Omental fat pad (tissue), 4 donors: ENCODE measurements around the gene CLMN. TPM values are rescaled to one million over a fixed set of nuclear protein-coding genes. Genes with fewer than 3 reads are reported as not detected.

Source experiments
- ATAC-seq: fragments of 150-250 bp; one replicate; pipeline ENCODE4 v1.9.1; 2016; ENCODE audit warnings: mild to moderate bottlenecking, moderate library complexity; ENCODE audit not compliant: low FRiP score
- DNase-seq: peaks from one replicate; pipeline ENCODE4 v3.0.0-alpha.2; 2019; ENCODE audit warnings: low spot score
- CTCF ChIP-seq, 3 donors: fragments of 450-650 bp; IDR thresholded peaks; one replicate each; pipeline ENCODE4 v1.5.1; 2016 to 2017; ENCODE audit warnings: antibody characterized with exemption in 3 of 3, mild to moderate bottlenecking in 3 of 3, moderate library complexity in 2 of 3
- total RNA-seq, 4 donors: library from RNA; depleted of rRNA; stranded (reverse); fragments of >200 nt; gene quantifications; one replicate each; pipeline ENCODE4 v1.1.0, GENCODE V29; 2016

CLMN gene
- total RNA-seq, 4 donors from 2014 or later, result 25.1 to 41.9 (median 32.9) TPM

- DNase-seq, result no peak
- ATAC-seq, result no peak
- TF ChIP-seq CTCF (IDR thresholded peaks at IDR 0.05), result no peak
These were observed 94.3 kb downstream of the CLMN start for GRCh38 chr14:95225251-95225887.

DNA sequence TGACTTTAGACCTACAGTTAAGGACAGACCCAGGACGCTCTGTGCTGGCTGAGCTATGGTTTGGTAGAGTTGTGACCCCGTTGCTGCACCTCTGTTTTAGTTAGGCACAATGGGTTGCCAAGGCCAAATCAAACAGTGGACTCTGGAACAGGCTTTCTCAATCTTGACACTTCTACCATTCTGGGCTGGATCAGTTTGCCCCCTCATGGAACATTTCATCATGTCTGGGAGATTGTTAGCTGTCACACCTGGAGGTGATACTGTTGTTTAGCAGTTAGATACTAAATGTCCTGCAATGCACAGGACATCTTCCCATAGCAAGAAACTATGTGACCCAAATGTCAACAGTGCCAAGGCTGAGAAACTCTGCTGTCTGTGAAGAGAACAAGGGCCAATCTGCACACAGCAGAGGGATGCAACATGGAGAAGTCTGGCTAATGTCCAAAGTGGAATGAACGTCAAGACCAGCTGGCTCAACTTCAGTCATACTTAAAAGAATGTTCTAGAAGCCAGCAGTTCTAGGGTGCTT, 96.8 kb downstream of the CLMN start:
- TF ChIP-seq CTCF (IDR thresholded peaks at IDR 0.05), result no peak
- no peak for DNase-seq
- ATAC-seq, result no peak

GRCh38 chr14:95222151-95222631, 97.5 kb downstream of the CLMN start:
- DNase-seq, result no peak
- no peak for TF ChIP-seq CTCF (IDR thresholded peaks at IDR 0.05)
- peak; percentile 73 for ATAC-seq

- TF ChIP-seq CTCF (IDR thresholded peaks at IDR 0.05), result no peak
These were observed 98.2 kb downstream of the CLMN start for GRCh38 chr14:95221531-95221930.

DNA sequence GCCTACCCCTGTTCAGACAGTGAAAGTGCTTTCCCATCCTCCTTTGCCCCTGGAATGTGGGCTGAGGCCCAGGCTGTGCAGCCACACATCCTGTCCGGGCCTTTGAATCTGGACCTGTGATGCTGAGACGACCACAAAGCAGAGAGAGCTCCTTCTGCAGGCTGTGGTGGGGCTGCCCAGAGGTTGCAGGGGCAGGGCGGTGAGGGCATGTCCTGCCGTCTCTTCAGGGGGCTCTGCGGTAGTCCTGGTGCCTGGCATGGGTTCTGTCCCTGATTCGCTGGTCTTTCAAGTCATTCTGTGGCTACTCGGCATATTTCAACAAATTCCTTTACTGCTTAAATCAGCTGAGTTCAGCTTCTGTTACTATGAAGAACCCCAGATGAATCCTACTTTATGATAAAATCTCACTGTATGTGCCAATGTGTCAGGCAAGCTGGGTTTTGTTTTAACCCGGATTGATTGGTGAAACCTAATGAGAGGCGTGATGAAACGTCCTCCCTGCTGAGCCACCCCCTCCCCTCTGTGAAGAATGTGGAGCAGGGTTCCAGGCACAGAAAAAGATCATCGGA, 99.0 kb downstream of the CLMN start:
- no peak for ATAC-seq
- DNase-seq, result no peak

More at GRCh38 chr14:95221531-95221930, 98.2 kb downstream of the CLMN start:
- DNase-seq (no peak), ATAC-seq (no peak)

GRCh38 chr14:95218472-95219193, 101.1 kb downstream of the CLMN start:
- ATAC-seq (no peak), DNase-seq (no peak)
- TF ChIP-seq CTCF (IDR thresholded peaks at IDR 0.05), result no peak

More for the DNA sequence above, 99.0 kb downstream of the CLMN start:
- TF ChIP-seq CTCF (IDR thresholded peaks at IDR 0.05), result no peak
